Neutrophil (primary cell): ENCODE measurements around the gene GABBR2.

Source experiments
- H3K27ac ChIP-seq: fragments of 200-600 bp; sonication (generic); 2 replicates; pipeline ENCODE4 v1.5.1; 2016; ENCODE audit warnings: mild to moderate bottlenecking, moderate library complexity
- H3K27me3 ChIP-seq: fragments of 200-600 bp; sonication (generic); 2 replicates; pipeline ENCODE4 v1.6.0; 2016; ENCODE audit warnings: mild to moderate bottlenecking
- H3K36me3 ChIP-seq: fragments of 200-600 bp; sonication (generic); 2 replicates; pipeline ENCODE4 v1.5.1; 2017
- H3K4me1 ChIP-seq, 2 experiments: fragments of 200-600 bp in 1 of 2; sonication (generic) in 1 of 2; 1 replicate in 1 of 2; 2 replicates in 1 of 2; pipeline versions ENCODE4 v1.5.1 to v1.6.1; 2013 to 2016; ENCODE audit warnings: low read depth in 1 of 2, low read length in 1 of 2, mild to moderate bottlenecking in 1 of 2, moderate library complexity in 1 of 2; ENCODE audit not compliant: control insufficient read depth in 1 of 2, insufficient read depth in 1 of 2
- H3K4me3 ChIP-seq, 2 experiments: fragments of 200-600 bp in 1 of 2; sonication (generic) in 1 of 2; 1 replicate in 1 of 2; 2 replicates in 1 of 2; pipeline ENCODE4 v1.5.1; 2013 to 2016; ENCODE audit warnings: low read depth in 1 of 2, low read length in 1 of 2, mild to moderate bottlenecking in 1 of 2, moderate library complexity in 1 of 2
- H3K9me3 ChIP-seq: fragments of 200-600 bp; sonication (generic); 2 replicates; pipeline ENCODE4 v1.5.1; 2016
- TF ChIP-seq, protein P1 (sequence below): fragments of 200-600 bp; sonication (generic); IDR thresholded peaks from 2 replicates; pipeline ENCODE4 v1.5.1; 2016; ENCODE audit warnings: antibody characterized with exemption

Gene GABBR2

DNA sequence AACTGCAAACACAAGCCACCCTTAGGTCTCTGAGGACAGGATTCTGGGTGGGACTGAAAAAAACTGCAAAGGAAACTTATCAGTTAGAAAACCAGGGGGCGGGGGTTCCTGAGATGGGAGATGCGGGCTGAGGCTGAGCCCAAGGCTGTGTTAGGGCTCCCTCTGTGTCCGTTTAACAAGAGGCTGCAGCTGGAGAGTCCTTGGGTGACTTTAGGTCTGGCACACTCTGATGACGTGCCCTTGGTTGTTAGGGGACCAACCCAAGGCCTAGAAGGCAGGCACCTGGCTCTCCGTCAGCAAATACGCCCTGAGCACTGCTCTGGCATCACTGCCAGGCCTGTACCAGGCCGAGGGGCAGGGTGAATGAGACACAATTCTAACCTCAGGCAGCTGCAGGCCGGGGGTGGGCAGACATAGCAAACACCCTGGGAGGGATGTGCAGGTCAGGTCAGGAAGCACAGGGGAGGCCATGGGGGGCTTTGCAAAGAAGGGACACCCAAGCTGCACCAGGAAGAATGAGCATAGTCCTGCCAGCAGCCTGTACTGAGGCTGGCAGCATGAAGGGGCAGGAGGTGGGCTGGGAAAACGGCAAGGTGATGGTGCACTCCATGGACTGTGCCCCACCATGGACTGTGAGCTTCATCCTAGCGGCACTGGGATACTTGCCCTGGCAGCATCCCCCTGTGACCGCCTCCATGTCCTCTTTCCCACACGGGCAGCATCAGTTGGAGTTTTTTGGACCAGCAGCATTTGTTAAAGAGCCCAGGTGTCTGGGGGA lies 137.9 kb downstream of the GABBR2 start:
- peaks cover 8 to 10% of the 10 kb centered on the region in 2 experiments for H3K4me1 ChIP-seq
- H3K27me3 ChIP-seq, result peaks cover 88% of the 10 kb centered on the region
- H3K36me3 ChIP-seq, result no peaks in the 10 kb centered on the region
- TF ChIP-seq, protein P1, sequence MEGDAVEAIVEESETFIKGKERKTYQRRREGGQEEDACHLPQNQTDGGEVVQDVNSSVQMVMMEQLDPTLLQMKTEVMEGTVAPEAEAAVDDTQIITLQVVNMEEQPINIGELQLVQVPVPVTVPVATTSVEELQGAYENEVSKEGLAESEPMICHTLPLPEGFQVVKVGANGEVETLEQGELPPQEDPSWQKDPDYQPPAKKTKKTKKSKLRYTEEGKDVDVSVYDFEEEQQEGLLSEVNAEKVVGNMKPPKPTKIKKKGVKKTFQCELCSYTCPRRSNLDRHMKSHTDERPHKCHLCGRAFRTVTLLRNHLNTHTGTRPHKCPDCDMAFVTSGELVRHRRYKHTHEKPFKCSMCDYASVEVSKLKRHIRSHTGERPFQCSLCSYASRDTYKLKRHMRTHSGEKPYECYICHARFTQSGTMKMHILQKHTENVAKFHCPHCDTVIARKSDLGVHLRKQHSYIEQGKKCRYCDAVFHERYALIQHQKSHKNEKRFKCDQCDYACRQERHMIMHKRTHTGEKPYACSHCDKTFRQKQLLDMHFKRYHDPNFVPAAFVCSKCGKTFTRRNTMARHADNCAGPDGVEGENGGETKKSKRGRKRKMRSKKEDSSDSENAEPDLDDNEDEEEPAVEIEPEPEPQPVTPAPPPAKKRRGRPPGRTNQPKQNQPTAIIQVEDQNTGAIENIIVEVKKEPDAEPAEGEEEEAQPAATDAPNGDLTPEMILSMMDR, result no peak
- H3K27ac ChIP-seq, result no peak overlapping the region
- no peaks in the 10 kb centered on the region for H3K9me3 ChIP-seq
- H3K4me3 ChIP-seq, result no peak overlapping the region

DNA sequence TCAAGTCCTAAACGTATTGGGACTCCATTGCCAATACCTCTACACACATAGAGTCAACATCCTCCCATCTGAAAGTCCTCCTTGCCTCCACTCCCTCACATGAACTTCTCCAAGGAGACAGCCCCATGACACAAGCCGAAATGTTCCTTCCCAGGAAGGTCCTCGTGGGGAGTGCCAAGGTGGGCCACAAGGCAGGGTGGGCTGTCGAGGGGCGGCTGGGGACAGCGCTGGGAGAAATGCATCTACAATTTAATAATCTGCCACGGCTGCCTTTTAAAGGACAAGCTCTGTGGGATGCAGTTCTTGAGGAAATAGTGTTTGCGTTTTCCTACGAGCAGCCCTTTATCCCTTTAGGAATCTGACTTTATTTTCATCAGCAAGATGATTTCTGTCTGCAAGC lies 138.7 kb downstream of the GABBR2 start:
- no peaks in the 10 kb centered on the region for H3K36me3 ChIP-seq
- TF ChIP-seq, protein P1, result no peak
- peaks cover 91% of the 10 kb centered on the region for H3K27me3 ChIP-seq
- H3K27ac ChIP-seq, result no peak overlapping the region
- peaks cover 0 to 2% of the 10 kb centered on the region in 2 experiments for H3K4me1 ChIP-seq
- H3K4me3 ChIP-seq, result no peak overlapping the region
- no peaks in the 10 kb centered on the region for H3K9me3 ChIP-seq

DNA sequence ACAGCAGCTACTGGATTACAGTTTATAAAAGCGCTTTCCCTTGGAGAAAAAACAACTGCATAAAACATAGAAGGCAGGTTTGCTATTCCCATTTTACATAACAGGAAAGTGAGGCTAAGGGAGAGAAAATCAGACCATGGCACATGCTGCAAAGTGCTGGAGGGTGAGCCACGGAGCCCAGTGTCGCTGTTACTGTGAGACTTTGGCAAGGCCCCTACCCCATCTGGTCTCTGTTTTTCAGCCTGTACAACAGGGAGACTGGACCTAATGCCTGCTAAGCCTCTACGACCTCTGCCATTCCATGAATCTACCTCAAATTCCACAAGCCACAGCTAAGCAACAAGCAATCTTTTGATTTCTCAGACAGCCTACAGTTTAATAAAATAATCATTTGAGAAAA lies 139.2 kb downstream of the GABBR2 start:
- H3K4me3 ChIP-seq, result no peak overlapping the region
- H3K4me1 ChIP-seq, result no peaks in the 10 kb centered on the region
- TF ChIP-seq, protein P1, result no peak
- H3K27me3 ChIP-seq, result peaks cover 85% of the 10 kb centered on the region
- H3K27ac ChIP-seq, result no peak overlapping the region
- no peaks in the 10 kb centered on the region for H3K36me3 ChIP-seq
- H3K9me3 ChIP-seq, result no peaks in the 10 kb centered on the region

DNA sequence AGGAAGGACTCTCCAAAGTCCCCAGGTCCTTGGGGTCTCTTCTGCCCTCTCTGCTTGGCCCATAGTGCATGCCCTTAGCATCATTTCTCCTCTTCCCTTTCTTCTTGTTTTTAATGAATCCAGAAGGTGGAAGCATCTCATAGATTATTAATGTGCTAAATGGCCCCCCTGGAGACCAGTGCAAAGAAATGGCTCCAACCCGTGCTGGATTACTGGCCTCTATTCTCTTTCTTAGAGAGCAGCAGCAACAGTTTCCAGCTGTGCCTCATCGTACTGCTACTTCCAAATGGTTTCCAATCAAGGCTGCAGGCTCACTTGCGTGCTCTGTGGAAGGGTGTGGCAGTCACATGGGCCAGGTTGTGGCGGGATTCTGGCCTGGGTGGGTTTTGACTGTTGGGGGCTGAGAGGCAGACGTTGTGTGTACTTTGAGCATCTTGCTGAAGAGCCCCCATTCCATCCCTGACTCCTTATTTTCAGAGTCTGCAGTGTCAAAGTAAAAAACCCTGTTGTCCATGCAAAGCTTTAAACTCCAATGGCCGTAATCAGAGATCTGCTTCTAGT lies 139.7 kb downstream of the GABBR2 start:
- Histone ChIP-seq H3K4me3 (no peak overlapping the region), H3K36me3 (no peaks in the 10 kb centered on the region), H3K27me3 (peaks cover 83% of the 10 kb centered on the region), H3K4me1 (no peaks in the 10 kb centered on the region), H3K9me3 (no peaks in the 10 kb centered on the region), H3K27ac (no peak overlapping the region)
- TF ChIP-seq, protein P1, result no peak

DNA sequence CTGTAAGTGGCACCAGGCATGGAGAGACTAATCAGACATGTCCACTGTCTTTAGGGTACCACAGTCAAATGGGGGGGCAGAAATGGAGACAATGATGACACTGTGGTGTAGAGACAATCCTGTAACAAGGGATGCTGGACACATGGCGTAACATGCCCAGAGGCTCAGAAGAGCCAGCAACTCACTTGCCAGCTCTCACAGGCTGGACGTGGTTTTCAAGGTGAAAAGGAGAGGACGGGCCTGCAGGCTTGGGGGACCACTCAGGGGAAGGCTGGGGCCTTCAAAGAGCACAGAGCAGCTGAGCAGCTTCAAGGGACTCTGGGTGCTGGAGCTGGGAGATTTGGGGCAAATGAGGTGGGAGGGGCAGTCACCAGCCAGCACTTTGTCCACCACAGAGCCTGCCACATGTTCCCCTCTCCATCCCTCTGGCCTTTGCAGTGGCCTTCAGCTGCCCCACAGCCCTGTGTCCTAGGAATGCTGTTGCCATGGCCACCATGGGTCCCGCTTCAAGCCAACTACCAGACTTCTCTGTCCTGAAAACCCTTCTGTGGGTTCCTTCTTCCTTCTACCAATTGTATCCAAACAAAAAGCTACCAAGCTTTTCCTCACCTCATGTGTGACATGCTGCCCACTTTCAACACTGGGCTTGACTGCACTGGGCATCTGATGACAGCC lies 140.4 kb downstream of the GABBR2 start:
- Histone ChIP-seq H3K27me3 (peaks cover 79% of the 10 kb centered on the region), H3K4me3 (no peak overlapping the region), H3K9me3 (no peaks in the 10 kb centered on the region), H3K27ac (no peak overlapping the region), H3K36me3 (no peaks in the 10 kb centered on the region), H3K4me1 (no peaks in the 10 kb centered on the region)
- TF ChIP-seq, protein P1, result no peak
